Measurements from ENCODE around the gene WWOX.

DNA sequence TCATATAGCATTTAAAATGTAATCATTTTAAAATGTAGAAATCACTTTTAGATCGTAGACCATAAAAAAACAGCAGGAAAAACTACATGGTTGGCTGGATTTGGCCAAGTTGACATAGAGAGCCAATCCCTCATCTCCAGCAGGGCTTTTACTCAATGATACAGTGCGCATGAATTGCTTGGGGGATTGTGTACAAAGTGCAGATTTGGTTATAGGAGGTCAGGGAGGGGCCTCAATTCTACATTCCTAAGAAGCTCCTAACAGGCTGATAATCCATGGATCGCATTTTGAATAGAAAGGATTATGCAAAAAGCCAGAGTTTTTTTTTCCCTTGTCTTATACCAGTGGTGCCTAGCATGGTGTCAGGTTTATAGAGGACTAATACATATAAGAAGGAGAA, 1056.0 kb downstream of the WWOX start:
- TF ChIP-seq, protein P1, sequence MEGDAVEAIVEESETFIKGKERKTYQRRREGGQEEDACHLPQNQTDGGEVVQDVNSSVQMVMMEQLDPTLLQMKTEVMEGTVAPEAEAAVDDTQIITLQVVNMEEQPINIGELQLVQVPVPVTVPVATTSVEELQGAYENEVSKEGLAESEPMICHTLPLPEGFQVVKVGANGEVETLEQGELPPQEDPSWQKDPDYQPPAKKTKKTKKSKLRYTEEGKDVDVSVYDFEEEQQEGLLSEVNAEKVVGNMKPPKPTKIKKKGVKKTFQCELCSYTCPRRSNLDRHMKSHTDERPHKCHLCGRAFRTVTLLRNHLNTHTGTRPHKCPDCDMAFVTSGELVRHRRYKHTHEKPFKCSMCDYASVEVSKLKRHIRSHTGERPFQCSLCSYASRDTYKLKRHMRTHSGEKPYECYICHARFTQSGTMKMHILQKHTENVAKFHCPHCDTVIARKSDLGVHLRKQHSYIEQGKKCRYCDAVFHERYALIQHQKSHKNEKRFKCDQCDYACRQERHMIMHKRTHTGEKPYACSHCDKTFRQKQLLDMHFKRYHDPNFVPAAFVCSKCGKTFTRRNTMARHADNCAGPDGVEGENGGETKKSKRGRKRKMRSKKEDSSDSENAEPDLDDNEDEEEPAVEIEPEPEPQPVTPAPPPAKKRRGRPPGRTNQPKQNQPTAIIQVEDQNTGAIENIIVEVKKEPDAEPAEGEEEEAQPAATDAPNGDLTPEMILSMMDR (IDR thresholded peaks at IDR 0.05), result no peak
- TF ChIP-seq EP300 (IDR thresholded peaks at IDR 0.05), result no peak
- no peak for TF ChIP-seq POLR2A (IDR thresholded peaks at IDR 0.05)
- TF ChIP-seq POLR2AphosphoS5 (IDR thresholded peaks at IDR 0.05), result no peak
